HepG2 (cell line): ENCODE results near the gene EZH1. TPM values are rescaled to one million over a fixed set of nuclear protein-coding genes. Genes with fewer than 3 reads are reported as not detected.

Experiments used
- ATF7 ChIP-seq, 2 experiments: fragments of 450-650 bp in 1 of 2; sonication (generic) in 1 of 2; formaldehyde crosslinking in 1 of 2; IDR thresholded peaks; 2 replicates each; pipeline versions ENCODE4 v1.4.0 to v1.6.1; 2016 to 2020; ENCODE audit warnings: antibody characterized with exemption in 1 of 2, mild to moderate bottlenecking in 1 of 2, missing genetic modification reagents in 1 of 2
- CENPT ChIP-seq: sonication (generic); formaldehyde crosslinking; IDR thresholded peaks from 2 replicates; pipeline ENCODE4 v1.8.0; 2022; ENCODE audit warnings: low read depth, mild to moderate bottlenecking, moderate library complexity, missing genetic modification reagents
- CHD4 ChIP-seq: fragments of 200-600 bp; sonication (generic); IDR thresholded peaks from 2 replicates; pipeline ENCODE4 v1.7.0; 2017; ENCODE audit warnings: mild to moderate bottlenecking, low read length, borderline replicate concordance
- EED ChIP-seq: sonication (generic); formaldehyde crosslinking; IDR thresholded peaks from 2 replicates; pipeline ENCODE4 v1.5.0; 2020; ENCODE audit warnings: mild to moderate bottlenecking, missing genetic modification reagents
- HMGXB3 ChIP-seq: sonication (generic); formaldehyde crosslinking; IDR thresholded peaks from 2 replicates; pipeline ENCODE4 v1.4.0; 2020; ENCODE audit warnings: missing genetic modification reagents, borderline replicate concordance
- KDM6A ChIP-seq: IDR thresholded peaks from 2 replicates; pipeline ENCODE4 v1.6.1; 2016; ENCODE audit warnings: low read depth
- MYPOP ChIP-seq: sonication (generic); formaldehyde crosslinking; IDR thresholded peaks from 2 replicates; pipeline ENCODE4 v1.8.1; 2023; ENCODE audit warnings: mild to moderate bottlenecking, moderate library complexity, missing genetic modification reagents
- PRPF4 ChIP-seq: fragments of 200-400 bp; formaldehyde crosslinking; IDR thresholded peaks from 2 replicates; pipeline ENCODE4 v1.6.1; 2016; ENCODE audit warnings: low read length, low read depth; ENCODE audit not compliant: poor library complexity, severe bottlenecking
- RBAK ChIP-seq: sonication (generic); formaldehyde crosslinking; IDR thresholded peaks from 2 replicates; pipeline ENCODE4 v1.5.1; 2020; ENCODE audit warnings: mild to moderate bottlenecking, missing genetic modification reagents
- RFX1 ChIP-seq: fragments of 450-650 bp; IDR thresholded peaks from 2 replicates; pipeline ENCODE4 v1.6.1; 2017
- SRY ChIP-seq: sonication (generic); formaldehyde crosslinking; IDR thresholded peaks from 2 replicates; pipeline ENCODE4 v1.8.0; 2022; ENCODE audit warnings: mild to moderate bottlenecking, missing genetic modification reagents
- XRCC5 ChIP-seq: fragments of 200-400 bp; formaldehyde crosslinking; optimal IDR thresholded peaks from 2 replicates; pipeline ENCODE3; 2017; ENCODE audit warnings: mild to moderate bottlenecking, low read length
- ZBTB46 ChIP-seq: sonication (generic); formaldehyde crosslinking; IDR thresholded peaks from 2 replicates; pipeline ENCODE4 v1.4.0; 2020; ENCODE audit warnings: mild to moderate bottlenecking, missing genetic modification reagents, borderline replicate concordance
- ZMYM3 ChIP-seq: sonication (generic); formaldehyde crosslinking; IDR thresholded peaks from 2 replicates; pipeline ENCODE4 v1.5.1; 2020; ENCODE audit warnings: mild to moderate bottlenecking, missing genetic modification reagents
- ZNF317 ChIP-seq: sonication (generic); formaldehyde crosslinking; IDR thresholded peaks from 2 replicates; pipeline ENCODE4 v1.5.0; 2020; ENCODE audit warnings: mild to moderate bottlenecking, missing genetic modification reagents
- ZNF331 ChIP-seq: sonication (generic); formaldehyde crosslinking; IDR thresholded peaks from 2 replicates; pipeline ENCODE4 v1.4.0; 2020; ENCODE audit warnings: missing genetic modification reagents
- ZNF431 ChIP-seq: sonication (generic); formaldehyde crosslinking; IDR thresholded peaks from 2 replicates; pipeline ENCODE4 v1.9.0; 2022; ENCODE audit warnings: missing genetic modification reagents, low read depth, mild to moderate bottlenecking, borderline replicate concordance
- ZNF484 ChIP-seq: sonication (generic); formaldehyde crosslinking; IDR thresholded peaks from 2 replicates; pipeline ENCODE4 v1.5.1; 2020; ENCODE audit warnings: mild to moderate bottlenecking, low read depth, missing genetic modification reagents, borderline replicate concordance
- ZNF547 ChIP-seq: sonication (generic); formaldehyde crosslinking; IDR thresholded peaks from 2 replicates; pipeline ENCODE4 v1.5.1; 2020; ENCODE audit warnings: mild to moderate bottlenecking, missing genetic modification reagents
- ZNF567 ChIP-seq: sonication (generic); formaldehyde crosslinking; IDR thresholded peaks from 2 replicates; pipeline ENCODE4 v1.8.1; 2023; ENCODE audit warnings: mild to moderate bottlenecking, missing genetic modification reagents, borderline replicate concordance
- ZNF619 ChIP-seq: sonication (generic); formaldehyde crosslinking; IDR thresholded peaks from 2 replicates; pipeline ENCODE4 v1.4.0; 2020; ENCODE audit warnings: mild to moderate bottlenecking, missing genetic modification reagents
- ZNF678 ChIP-seq: sonication (generic); formaldehyde crosslinking; IDR thresholded peaks from 2 replicates; pipeline ENCODE4 v1.4.0; 2020; ENCODE audit warnings: mild to moderate bottlenecking, missing genetic modification reagents
- polyA plus RNA-seq, 8 experiments: library from polyadenylated mRNA; depleted of rRNA in 3 of 8; stranded (reverse) in 7 of 8; unstranded in 1 of 8; fragments of >200 nt; fragmentation: Illumina TruSeq in 4 of 8; extraction: Trizol in 4 of 8; gene quantifications; 2 replicates each; pipeline versions ENCODE4 v1.2.1 to v1.2.3, GENCODE V29; 2011 to 2016; ENCODE audit warnings: low read depth in 4 of 8, missing spikeins in 1 of 8, mixed read lengths in 1 of 8; ENCODE audit not compliant: insufficient read depth in 1 of 8
- total RNA-seq, 5 experiments: library from RNA; depleted of rRNA; stranded (reverse); fragments of >200 nt; fragmentation: Illumina TruSeq; extraction: Trizol; gene quantifications; 2 replicates each; pipeline ENCODE4 v1.2.3, GENCODE V29; 2016; ENCODE audit warnings: low read depth in 1 of 5

Gene EZH1
- total and polyA plus RNA-seq, 2 of the 13 experiments (the other 11 are each of a cell fraction or from before 2014, with no cell fraction given) = 11.6 to 24.0 TPM

GRCh38 chr17:42759982-42760651, 15.3 kb upstream of the EZH1 start (continued):
- TF ChIP-seq ZNF567 (CRISPR knock-in tag) (0 out of 2 replicates have a peak, but pooled peaks have one; percentile 4), ZNF431 (CRISPR knock-in tag) (no peak), ZBTB46 (CRISPR knock-in tag) (0 out of 2 replicates have a peak, but pooled peaks have one; percentile 87), CHD4 (0 out of 2 replicates have a peak, but pooled peaks have one; percentile 2), ZNF331 (CRISPR knock-in tag) (no peak), ZNF678 (no peak), EED (CRISPR knock-in tag) (no peak), ZNF317 (CRISPR knock-in tag) (0 out of 2 replicates have a peak, but pooled peaks have one; percentile 52), ATF7 (IDR thresholded peaks at IDR 0.05) (no peak), ATF7 (CRISPR knock-in tag; IDR thresholded peaks at IDR 0.05) (0 out of 2 replicates have a peak, but pooled peaks have one; percentile 47), CENPT (CRISPR knock-in tag) (no peak), HMGXB3 (CRISPR knock-in tag) (no peak), RBAK (CRISPR knock-in tag) (no peak), XRCC5 (no peak), MYPOP (CRISPR knock-in tag) (0 out of 2 replicates have a peak, but pooled peaks have one; percentile 16), PRPF4 (no peak), ZMYM3 (CRISPR knock-in tag) (0 out of 2 replicates have a peak, but pooled peaks have one; percentile 26), SRY (no peak), RFX1 (no peak), ZNF484 (CRISPR knock-in tag) (no peak), ZNF547 (CRISPR knock-in tag) (0 out of 2 replicates have a peak, but pooled peaks have one; percentile 3), KDM6A (CRISPR knock-in tag) (no peak), ZNF619 (CRISPR knock-in tag) (no peak)
